A549 treated with ZK216348 at 1 μM for 4 hours (cell line): ENCODE results near the gene OR5W2. TPM values are rescaled to one million over a fixed set of nuclear protein-coding genes. Genes with fewer than 3 reads are reported as not detected.

Experiments used
- total RNA-seq: library from RNA; stranded (reverse); fragments of 200-300 nt; extraction: Qiagen RNA extraction; gene quantifications from 5 replicates; pipeline ENCODE4 v1.2.3, GENCODE V29; 2022; ENCODE audit warnings: low read depth

Gene OR5W2
- not detected in 5 replicates for total RNA-seq

DNA sequence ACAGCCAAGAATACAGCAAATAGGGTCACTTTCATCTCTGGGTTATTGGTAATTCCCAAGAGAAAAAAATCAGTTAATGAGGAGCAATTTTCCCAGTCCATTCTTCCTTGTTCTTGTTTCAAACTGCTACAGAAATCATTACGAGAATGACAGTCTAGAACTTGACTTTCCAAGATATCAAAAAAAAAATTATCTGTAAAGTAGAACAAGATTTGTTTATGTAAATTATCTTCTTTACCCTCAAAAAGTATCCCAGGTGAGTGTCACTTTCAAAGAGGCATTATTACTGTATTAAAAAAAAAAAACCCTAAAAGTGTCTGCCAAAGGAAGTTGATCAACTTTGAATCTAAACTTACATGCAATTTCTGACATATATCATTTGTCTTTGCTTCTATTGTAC is at the start of gene OR5W2:
TSS of gene OR5W2 (minus strand) at position 101 of the 400 bp plus-strand sequence. CDS start at position 101, 0 bp downstream.

GRCh38 chr11:55936300-55936699 is 21.9 kb upstream of the OR5W2 start, which contains the start of gene OR5I1:
TSS of gene OR5I1 (minus strand) at chr11:55936400. CDS start at chr11:55936400, 0 bp downstream.

DNA sequence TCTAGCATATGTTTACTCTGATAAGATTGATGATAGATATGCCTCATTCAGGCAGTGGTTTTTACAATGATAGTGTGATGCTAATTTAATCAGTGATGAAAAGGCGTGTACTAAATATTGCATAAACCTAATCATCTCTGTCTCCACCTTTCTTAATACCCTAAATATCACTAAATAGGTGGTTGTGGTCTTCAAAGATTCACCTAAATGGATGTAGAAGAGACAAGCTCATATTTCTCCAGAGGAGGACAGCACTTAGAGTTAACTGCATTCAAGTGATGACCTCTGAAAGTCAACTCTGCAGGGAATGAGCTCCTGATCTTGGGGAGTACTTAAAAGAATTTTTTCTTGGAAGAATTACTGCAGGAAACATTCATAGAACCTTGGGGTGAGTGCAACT is 31.4 kb downstream of the OR5W2 start, which contains the start of gene TRIM51:
TSS of gene TRIM51 (plus strand) at position 301 of the 400 bp plus-strand sequence. CDS start 2,132 bp downstream, outside the sequence.

Other genes with a start within 250 kb of the OR5W2 start
- gene OR5D13, start 141.1 kb downstream of the OR5W2 start, total RNA-seq: not detected in 5 replicates
- gene OR5D14, start 119.0 kb downstream of the OR5W2 start, total RNA-seq: not detected in 5 replicates
- not detected in 5 replicates for gene OR5L1, start 103.2 kb downstream of the OR5W2 start, total RNA-seq
- not detected in 5 replicates for gene OR5D18, start 95.0 kb downstream of the OR5W2 start, total RNA-seq
- gene OR5L2, start 87.4 kb downstream of the OR5W2 start, total RNA-seq: not detected in 5 replicates
- gene OR5D16, start 75.8 kb downstream of the OR5W2 start, total RNA-seq: not detected in 5 replicates
- gene TRIM51, start 31.3 kb downstream of the OR5W2 start, total RNA-seq: not detected in 5 replicates
- gene OR5I1, start 21.8 kb upstream of the OR5W2 start, total RNA-seq: not detected in 5 replicates
- gene OR10AG1, start 55.4 kb upstream of the OR5W2 start, total RNA-seq: not detected in 5 replicates
- not detected in 5 replicates for gene OR5F1, start 80.0 kb upstream of the OR5W2 start, total RNA-seq
- gene OR5AS1, start 113.1 kb upstream of the OR5W2 start, total RNA-seq: not detected in 5 replicates
- gene OR8I2, start 178.7 kb upstream of the OR5W2 start, total RNA-seq: not detected in 5 replicates
- gene OR8H2, start 189.1 kb upstream of the OR5W2 start, total RNA-seq: not detected in 5 replicates
- gene OR8H3, start 207.8 kb upstream of the OR5W2 start, total RNA-seq: not detected in 5 replicates
- gene OR8J3, start 225.6 kb upstream of the OR5W2 start, total RNA-seq: not detected in 5 replicates
- not detected in 5 replicates for gene OR8K5, start 245.7 kb upstream of the OR5W2 start, total RNA-seq